Stimulated activated CD8-positive, alpha-beta memory T cell treated with anti-CD3 and anti-CD28 coated beads, Interleukin-12 subunit alpha, Interleukin-12 subunit beta, amount 100 ng/mL, for 4 hours (primary cell): ENCODE results near the gene DCAF11.

Source experiments
- DNase-seq: peaks from one replicate; pipeline ENCODE4 v3.0.0-alpha.2; 2020; ENCODE audit warnings: low read depth

DCAF11 gene

GRCh38 chr14:24160850-24161804 is 46.5 kb downstream of the DCAF11 start, which contains the start of gene IRF9:
Gene IRF9, plus strand, starts transcription at chr14:24161265. Its CDS starts 880 bp downstream, at chr14:24162145.
- peak; percentile 91 for DNase-seq

- no peak for DNase-seq
These were observed 47.5 kb downstream of the DCAF11 start for GRCh38 chr14:24162093-24162492.

GRCh38 chr14:24164518-24164991 is 50.0 kb downstream of the DCAF11 start:
- DNase-seq, result no peak

GRCh38 chr14:24165785-24166184 is 51.2 kb downstream of the DCAF11 start:
- DNase-seq, result no peak

- no peak for DNase-seq
These were observed 53.0 kb downstream of the DCAF11 start for GRCh38 chr14:24167469-24168114.

- peak; percentile 48 for DNase-seq
These were observed 57.1 kb downstream of the DCAF11 start, which contains the start of gene REC8 for GRCh38 chr14:24171422-24172260. Gene REC8, plus strand, starts transcription at chr14:24172080. Its CDS starts 473 bp downstream, at chr14:24172553.

GRCh38 chr14:24172261-24172860 is 57.8 kb downstream of the DCAF11 start:
- DNase-seq, result no peak

GRCh38 chr14:24172871-24173281 is 58.3 kb downstream of the DCAF11 start:
- no peak for DNase-seq
